Natural killer cell treated with Interleukin-12 subunit alpha and Interleukin-12 subunit beta and Interleukin-15 and Interleukin-18, amount 100 ng/mL, for 72 hours (primary cell): Measurements from ENCODE around the gene MXI1. TPM values are rescaled to one million over a fixed set of nuclear protein-coding genes. Genes with fewer than 3 reads are reported as not detected.
"Not testable (repeated sequence)": the region's sequence is repeated elsewhere in the genome, so short reads cannot be mapped to it uniquely, and the experiment has no call there.

Experiments
- ATAC-seq, 2 donors: fragments of 150-1000 bp; cut with Tn5 transposase in 1 of 2; sonication (Bioruptor Pico), chemical (Tn5 transposase) in 1 of 2; 2 replicates each; pipeline ENCODE4 v1.10.0; 2021
- DNase-seq: peaks from one replicate; pipeline ENCODE4 v3.0.0; 2022; ENCODE audit warnings: low spot score
- H3K27ac Mint-ChIP-seq, 2 donors: 1 replicate in 1 of 2; 2 replicates in 1 of 2; pipeline ENCODE4 v1.8.0; 2022; ENCODE audit warnings: mixed read lengths in 2 of 2, mild to moderate bottlenecking in 1 of 2, moderate library complexity in 1 of 2
- H3K27me3 Mint-ChIP-seq, 2 donors: 1 replicate in 1 of 2; 2 replicates in 1 of 2; pipeline ENCODE4 v1.8.0; 2022; ENCODE audit warnings: mixed read lengths in 2 of 2
- H3K36me3 Mint-ChIP-seq: one replicate; pipeline ENCODE4 v1.8.0; 2022; ENCODE audit warnings: mixed read lengths
- H3K4me1 Mint-ChIP-seq, 2 donors: 1 replicate in 1 of 2; 2 replicates in 1 of 2; pipeline ENCODE4 v1.8.0; 2022; ENCODE audit warnings: low read depth in 2 of 2, mixed read lengths in 2 of 2, mild to moderate bottlenecking in 1 of 2
- H3K4me3 Mint-ChIP-seq: one replicate; pipeline ENCODE4 v1.8.0; 2022; ENCODE audit warnings: mixed read lengths
- H3K9me3 Mint-ChIP-seq: 2 replicates; pipeline ENCODE4 v1.8.0; 2022; ENCODE audit warnings: mixed read lengths
- total RNA-seq, 2 donors: library from RNA; stranded (reverse); gene quantifications; one replicate each; pipeline ENCODE4 v1.2.3, GENCODE V29; 2022

MXI1 gene
- total RNA-seq, 2 donors from 2014 or later, result 6.4 to 7.3 TPM

DNA sequence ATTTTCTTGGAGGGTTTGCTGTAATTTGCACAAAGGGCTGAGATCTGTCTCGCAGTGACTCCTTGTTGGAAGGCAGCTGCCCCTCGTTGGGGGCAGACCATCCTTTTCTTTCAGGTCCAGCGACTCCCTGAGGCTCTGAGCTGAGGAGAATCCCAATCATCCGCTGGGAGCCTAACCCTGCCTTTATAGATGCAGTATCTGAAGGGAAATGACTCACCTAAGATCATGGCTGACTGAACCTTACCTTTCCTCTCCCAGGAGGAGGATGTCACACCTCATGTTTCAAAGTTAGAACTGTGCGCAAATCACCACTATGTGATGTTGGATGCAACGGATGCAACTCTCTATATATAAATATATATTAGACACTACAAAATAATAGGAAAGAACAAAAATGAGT lies 36.4 kb upstream of the MXI1 start:
- Mint-ChIP-seq H3K9me3 (no peaks in the 10 kb centered on the region), H3K4me1 (peaks cover 12 to 16% of the 10 kb centered on the region in 2 donors), H3K36me3 (no peaks in the 10 kb centered on the region), H3K4me3 (no peak overlapping the region), H3K27me3 (peaks cover 57 to 77% of the 10 kb centered on the region in 2 donors), H3K27ac (no peak overlapping the region)
- ATAC-seq (no peak), DNase-seq (no peak)

DNA sequence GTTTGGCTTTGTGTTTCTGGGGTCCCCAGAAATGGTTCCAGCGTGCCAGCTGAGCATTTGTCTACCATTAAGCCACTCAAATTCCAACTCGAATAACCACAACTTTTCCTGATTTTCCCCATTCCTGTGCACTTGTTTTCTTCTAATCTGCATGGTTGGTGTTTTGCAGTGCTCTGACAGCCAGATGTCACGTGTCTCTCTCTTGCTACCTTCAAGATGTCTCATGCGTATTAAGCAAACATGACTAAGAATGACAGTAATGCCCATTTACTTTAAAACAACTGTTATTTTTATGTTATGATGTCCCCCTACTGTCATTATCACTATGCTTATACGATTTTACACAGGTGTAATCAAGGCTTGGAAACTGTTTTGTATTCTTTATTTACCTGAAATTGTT lies 35.2 kb upstream of the MXI1 start:
- Mint-ChIP-seq H3K27me3 (peaks cover 57 to 72% of the 10 kb centered on the region in 2 donors), H3K4me3 (no peak overlapping the region), H3K36me3 (no peaks in the 10 kb centered on the region), H3K27ac (no peak overlapping the region), H3K4me1 (peaks cover 10 to 16% of the 10 kb centered on the region in 2 donors), H3K9me3 (no peaks in the 10 kb centered on the region)
- ATAC-seq (no peak), DNase-seq (no peak)

- DNase-seq (no peak), ATAC-seq (no peak)
- Mint-ChIP-seq H3K9me3 (no peaks in the 10 kb centered on the region), H3K4me1 (peaks cover 3 to 12% of the 10 kb centered on the region in 2 donors), H3K36me3 (no peaks in the 10 kb centered on the region), H3K27ac (no peak overlapping the region), H3K4me3 (no peak overlapping the region), H3K27me3 (peaks cover 50 to 69% of the 10 kb centered on the region in 2 donors)
These were observed 33.2 kb upstream of the MXI1 start for GRCh38 chr10:110174201-110174600.

DNA sequence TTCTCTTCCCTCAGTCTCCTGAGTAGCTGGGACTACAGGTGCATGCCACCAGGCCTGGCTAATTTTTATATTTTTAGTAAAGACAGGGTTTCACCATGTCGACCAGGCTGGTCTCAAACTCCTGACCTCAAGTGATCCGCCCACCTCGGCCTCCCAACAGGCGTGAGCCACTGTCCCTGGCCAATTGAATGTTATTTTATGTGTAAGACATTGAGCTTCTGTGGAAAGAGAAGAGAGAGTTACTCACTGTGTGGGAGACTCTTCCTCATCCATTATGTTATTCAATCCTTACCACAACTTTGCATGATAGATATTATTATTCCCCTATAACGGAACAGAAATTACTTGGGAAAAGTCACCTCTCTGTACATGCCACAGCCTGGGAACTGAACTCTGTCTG lies 32.6 kb upstream of the MXI1 start:
- no peaks in the 10 kb centered on the region for H3K9me3 Mint-ChIP-seq
- no peak overlapping the region for H3K4me3 Mint-ChIP-seq
- no peak overlapping the region for H3K27ac Mint-ChIP-seq
- no peak for DNase-seq
- H3K4me1 Mint-ChIP-seq, result peaks cover 0 to 6% of the 10 kb centered on the region in 2 donors
- H3K27me3 Mint-ChIP-seq, result peaks cover 49 to 69% of the 10 kb centered on the region in 2 donors
- H3K36me3 Mint-ChIP-seq, result no peaks in the 10 kb centered on the region
- no peak for ATAC-seq

DNA sequence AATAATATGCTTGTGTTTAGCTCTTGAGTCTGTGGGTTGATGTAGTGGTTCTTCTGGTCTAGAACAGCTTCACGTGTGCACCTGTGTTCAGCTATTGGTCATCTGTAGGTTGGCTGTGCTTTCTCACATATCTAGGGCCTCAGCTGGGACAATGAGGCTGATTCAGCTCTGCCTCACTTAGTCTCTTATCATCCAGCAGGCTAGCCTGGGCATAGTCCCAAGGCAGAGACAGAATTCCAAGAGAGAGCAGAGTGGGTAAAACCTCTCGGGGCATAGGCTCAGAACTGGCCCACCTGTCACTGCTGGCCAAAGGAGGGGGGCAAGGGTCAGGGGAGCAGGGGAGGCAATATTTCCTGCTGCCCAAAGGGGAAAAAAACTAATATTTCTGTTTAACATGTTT lies 32.0 kb upstream of the MXI1 start:
- Mint-ChIP-seq H3K4me3 (no peak overlapping the region), H3K27me3 (peaks cover 44 to 63% of the 10 kb centered on the region in 2 donors), H3K27ac (no peak overlapping the region), H3K36me3 (no peaks in the 10 kb centered on the region), H3K4me1 (peaks cover 0 to 4% of the 10 kb centered on the region in 2 donors), H3K9me3 (no peaks in the 10 kb centered on the region)
- no peak for DNase-seq
- ATAC-seq, result no peak

DNA sequence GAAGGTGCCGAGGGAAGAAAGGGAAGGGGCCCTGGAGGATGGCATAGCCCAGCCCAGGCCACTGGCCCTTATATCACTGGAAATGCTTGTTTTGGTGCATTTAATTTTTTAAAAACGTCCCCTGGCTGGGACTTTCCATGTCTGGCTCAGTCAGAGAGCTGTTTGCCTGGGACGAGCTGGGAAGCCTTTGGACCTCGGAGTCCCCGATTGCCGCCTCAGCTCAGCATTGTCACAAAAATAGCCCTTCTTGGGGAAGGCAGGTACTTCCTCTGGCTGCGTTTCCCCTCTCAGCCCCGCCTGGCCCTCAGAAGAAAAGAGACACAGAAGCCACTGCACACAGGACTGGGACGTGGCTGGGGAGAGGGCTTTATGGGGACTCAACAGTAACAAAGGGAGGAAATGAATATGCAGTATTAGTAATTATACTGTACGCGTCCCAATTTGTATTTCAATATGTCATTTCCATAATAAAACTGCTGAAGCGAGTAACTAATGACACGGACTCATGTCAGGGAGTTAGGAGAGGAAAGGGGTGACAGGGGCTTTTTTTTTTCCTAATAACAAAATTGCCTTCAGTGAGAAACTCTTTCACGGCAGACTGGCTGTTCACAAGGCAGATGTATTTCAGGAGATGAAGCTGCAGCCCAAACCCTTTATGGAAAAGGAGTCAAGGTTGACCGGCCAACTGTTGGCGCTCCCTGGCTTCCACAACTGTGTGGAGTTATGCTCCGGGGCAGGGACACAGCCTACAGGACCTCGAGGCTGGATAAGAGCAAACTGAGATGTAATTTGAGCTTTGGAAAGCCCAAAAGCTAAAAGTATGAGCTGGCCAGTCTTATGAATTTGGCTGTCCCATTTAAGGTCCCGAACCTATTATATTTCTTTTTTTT lies 31.0 kb upstream of the MXI1 start:
- H3K36me3 Mint-ChIP-seq, result no peaks in the 10 kb centered on the region
- H3K4me1 Mint-ChIP-seq, result no peaks in the 10 kb centered on the region
- no peak overlapping the region for H3K27ac Mint-ChIP-seq
- no peaks in the 10 kb centered on the region for H3K9me3 Mint-ChIP-seq
- ATAC-seq (no peak), DNase-seq (no peak)
- H3K27me3 Mint-ChIP-seq, result peaks cover 36 to 54% of the 10 kb centered on the region in 2 donors
- H3K4me3 Mint-ChIP-seq, result no peak overlapping the region

- Mint-ChIP-seq H3K36me3 (no peaks in the 10 kb centered on the region), H3K4me1 (no peaks in the 10 kb centered on the region), H3K27me3 (peaks cover 27 to 49% of the 10 kb centered on the region in 2 donors), H3K27ac (no peak overlapping the region), H3K9me3 (no peaks in the 10 kb centered on the region), H3K4me3 (no peak overlapping the region)
- ATAC-seq (no peak), DNase-seq (no peak)
These were observed 28.2 kb upstream of the MXI1 start for GRCh38 chr10:110179220-110179619.

GRCh38 chr10:110181451-110181850 lies 26.0 kb upstream of the MXI1 start:
- Mint-ChIP-seq H3K4me3 (no peak overlapping the region), H3K27me3 (peaks cover 23 to 38% of the 10 kb centered on the region in 2 donors), H3K4me1 (no peaks in the 10 kb centered on the region), H3K9me3 (no peaks in the 10 kb centered on the region), H3K27ac (no peak overlapping the region), H3K36me3 (no peaks in the 10 kb centered on the region)
- ATAC-seq (no peak), DNase-seq (no peak)

DNA sequence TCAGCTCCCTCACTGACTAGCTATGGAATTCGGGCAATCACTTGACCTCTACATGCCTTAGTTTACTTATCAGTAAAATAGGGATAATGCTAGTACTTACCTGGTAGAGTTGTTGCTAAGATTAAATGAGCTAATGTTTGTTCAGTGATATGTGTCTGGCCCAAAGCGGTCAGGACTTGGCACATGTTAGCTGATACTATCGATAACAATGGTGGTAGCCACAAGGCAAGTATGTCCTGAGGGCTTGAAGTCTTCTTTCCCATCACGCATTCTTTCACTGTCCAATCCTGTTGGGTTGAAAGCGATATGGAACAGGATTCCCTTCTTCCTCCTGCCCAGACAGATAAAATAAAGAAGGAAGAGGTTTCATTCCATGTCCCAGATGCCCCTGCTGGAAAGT lies 25.5 kb upstream of the MXI1 start:
- no peak for ATAC-seq
- no peaks in the 10 kb centered on the region for H3K9me3 Mint-ChIP-seq
- H3K4me3 Mint-ChIP-seq, result no peak overlapping the region
- no peaks in the 10 kb centered on the region for H3K4me1 Mint-ChIP-seq
- no peak for DNase-seq
- no peak overlapping the region for H3K27ac Mint-ChIP-seq
- H3K36me3 Mint-ChIP-seq, result no peaks in the 10 kb centered on the region
- H3K27me3 Mint-ChIP-seq, result peaks cover 25 to 42% of the 10 kb centered on the region in 2 donors

DNA sequence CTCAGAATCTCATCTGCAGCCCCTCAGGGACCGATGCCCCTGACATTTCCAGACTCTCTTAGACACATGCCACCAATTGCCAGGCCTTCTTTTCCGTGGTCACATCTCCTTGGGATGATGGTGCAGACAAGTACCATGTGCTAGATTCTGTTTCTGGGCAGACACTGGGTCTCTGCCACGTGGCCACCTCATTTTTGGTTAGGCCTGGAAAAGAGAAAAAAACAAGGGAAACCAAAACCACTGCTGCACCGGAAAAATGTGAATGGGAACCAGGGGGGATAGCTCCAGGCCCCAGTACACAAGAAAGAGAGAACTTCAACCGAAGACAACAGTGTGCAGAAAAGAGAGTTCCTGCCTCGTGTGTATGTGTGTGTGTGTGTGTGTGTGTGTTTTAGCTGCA lies 23.0 kb upstream of the MXI1 start:
- Mint-ChIP-seq H3K27ac (no peak overlapping the region), H3K27me3 (peaks cover 18 to 37% of the 10 kb centered on the region in 2 donors), H3K4me1 (peaks cover 0 to 6% of the 10 kb centered on the region in 2 donors), H3K4me3 (no peak overlapping the region), H3K36me3 (no peaks in the 10 kb centered on the region), H3K9me3 (no peaks in the 10 kb centered on the region)
- DNase-seq (no peak), ATAC-seq (no peak)

DNA sequence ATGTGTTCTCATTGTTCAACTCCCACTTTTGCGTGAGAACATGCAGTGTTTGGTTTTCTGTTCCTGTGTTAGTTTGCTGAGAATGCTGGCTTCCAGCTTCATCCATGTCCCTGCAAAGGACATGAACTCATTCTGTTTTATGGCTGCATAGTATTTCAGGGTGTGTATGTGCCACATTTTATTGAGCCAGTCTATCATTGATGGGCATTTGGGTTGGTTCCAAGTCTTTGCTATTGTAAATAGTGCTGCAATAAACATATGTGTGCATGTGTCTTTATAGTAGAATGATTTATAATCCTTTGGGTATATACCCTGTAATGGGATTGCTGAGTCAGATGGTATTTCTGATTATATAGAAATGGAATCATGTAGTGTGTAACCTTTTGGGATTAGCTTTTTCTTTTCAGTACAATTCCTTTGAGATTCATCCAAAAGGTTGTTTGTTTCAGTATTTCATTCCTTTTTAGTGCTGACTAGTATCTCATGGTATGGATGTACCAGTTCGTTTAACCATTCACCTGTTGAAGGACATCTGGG lies 21.7 kb upstream of the MXI1 start:
- ATAC-seq, H3K27ac Mint-ChIP-seq: not testable (repeated sequence)
- H3K27me3 Mint-ChIP-seq, result peaks cover 26 to 46% of the 10 kb centered on the region in 2 donors

DNA sequence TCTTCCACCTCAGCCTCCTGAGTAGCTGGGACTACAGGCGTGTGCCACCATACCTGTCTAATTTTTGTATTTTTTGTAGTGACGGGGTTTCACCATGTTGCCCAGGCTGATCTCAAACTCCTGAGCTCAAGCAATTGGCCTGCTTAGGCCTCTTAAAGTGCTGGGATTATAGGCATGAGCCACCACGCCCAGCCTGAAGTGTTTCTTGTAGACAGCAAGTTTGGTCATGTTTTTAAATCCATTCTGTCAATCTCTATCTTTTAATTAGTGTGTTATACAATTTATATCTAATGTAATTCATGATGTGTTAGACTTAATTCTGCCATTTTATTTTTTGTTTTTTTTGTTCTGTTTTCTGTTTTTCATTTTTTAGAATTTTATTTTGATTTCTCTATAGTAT lies 17.2 kb upstream of the MXI1 start:
- peaks cover 51 to 62% of the 10 kb centered on the region in 2 donors for H3K27me3 Mint-ChIP-seq
- no peak for ATAC-seq
- no peaks in the 10 kb centered on the region for H3K36me3 Mint-ChIP-seq

More for the DNA sequence above, 21.7 kb upstream of the MXI1 start:
- H3K36me3 Mint-ChIP-seq, DNase-seq, H3K9me3 Mint-ChIP-seq, H3K4me3 Mint-ChIP-seq, H3K4me1 Mint-ChIP-seq: not testable (repeated sequence)

GRCh38 chr10:110192552-110192951 lies 14.9 kb upstream of the MXI1 start:
- no peaks in the 10 kb centered on the region for H3K9me3 Mint-ChIP-seq
- H3K27ac Mint-ChIP-seq, result no peak overlapping the region
- peaks cover 56 to 64% of the 10 kb centered on the region in 2 donors for H3K27me3 Mint-ChIP-seq
- H3K4me1 Mint-ChIP-seq, result peaks cover 4 to 15% of the 10 kb centered on the region in 2 donors
- DNase-seq (no peak), ATAC-seq (no peak)
- no peaks in the 10 kb centered on the region for H3K36me3 Mint-ChIP-seq
- H3K4me3 Mint-ChIP-seq, result no peak overlapping the region

More for the DNA sequence above, 17.2 kb upstream of the MXI1 start:
- peak overlapping the region in 1 of 2 donors; percentile 71 for H3K27ac Mint-ChIP-seq
- peaks cover 4 to 15% of the 10 kb centered on the region in 2 donors for H3K4me1 Mint-ChIP-seq
- no peaks in the 10 kb centered on the region for H3K9me3 Mint-ChIP-seq
- no peak overlapping the region for H3K4me3 Mint-ChIP-seq
- no peak for DNase-seq

- no peak overlapping the region for H3K27ac Mint-ChIP-seq
- DNase-seq, result no peak
- no peaks in the 10 kb centered on the region for H3K36me3 Mint-ChIP-seq
- peaks cover 45 to 52% of the 10 kb centered on the region in 2 donors for H3K27me3 Mint-ChIP-seq
- H3K9me3 Mint-ChIP-seq, result no peaks in the 10 kb centered on the region
- no peak overlapping the region for H3K4me3 Mint-ChIP-seq
- ATAC-seq, result peak in 1 of 2 donors; percentile 43
- peaks cover 0 to 4% of the 10 kb centered on the region in 2 donors for H3K4me1 Mint-ChIP-seq
These were observed 6.9 kb upstream of the MXI1 start for GRCh38 chr10:110200503-110200902.
